Measurements from ENCODE around the gene LY6G5B. TPM values are rescaled to one million over a fixed set of nuclear protein-coding genes. Genes with fewer than 3 reads are reported as not detected.
"Not testable (repeated sequence)": the region's sequence is repeated elsewhere in the genome, so short reads cannot be mapped to it uniquely, and the experiment has no call there.

LY6G5B gene
- total RNA-seq, 3 donors from 2014 or later: 13.1 to 17.2 (median 15.5) TPM

- Histone ChIP-seq H3K4me1 (ENCODE audit: low read depth) (peaks cover 17% of the 10 kb centered on the region), H3K4me3 (no peak within 1 kb of the TSS), H3K36me3 (ENCODE audit: low read depth) (no peaks in the 10 kb centered on the region), H3K9me3 (no peaks in the 10 kb centered on the region)
- ATAC-seq: no peak
- intact Hi-C loops (cut with DNase I, micrococcal nuclease): no loop called here
- DNase-seq: no peak
- TF ChIP-seq CTCF (IDR thresholded peaks at IDR 0.05): no peak
Measured at GRCh38 chr6:31706599-31706998, 36.8 kb downstream of the LY6G5B start, which contains the start of gene LY6G6F. Gene LY6G6F (plus strand): TSS chr6:31706866. CDS start chr6:31706907, 41 bp downstream.

DNA sequence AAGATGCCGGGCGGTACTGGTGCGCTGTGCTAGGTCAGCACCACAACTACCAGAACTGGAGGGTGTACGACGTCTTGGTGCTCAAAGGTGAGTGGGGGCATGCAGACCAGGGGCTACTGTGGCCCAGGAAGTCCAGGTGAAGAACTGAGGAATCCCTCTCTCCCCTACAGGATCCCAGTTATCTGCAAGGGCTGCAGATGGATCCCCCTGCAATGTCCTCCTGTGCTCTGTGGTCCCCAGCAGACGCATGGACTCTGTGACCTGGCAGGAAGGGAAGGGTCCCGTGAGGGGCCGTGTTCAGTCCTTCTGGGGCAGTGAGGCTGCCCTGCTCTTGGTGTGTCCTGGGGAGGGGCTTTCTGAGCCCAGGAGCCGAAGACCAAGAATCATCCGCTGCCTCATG is 37.9 kb downstream of the LY6G5B start:
- Histone ChIP-seq H3K4me3 (no peak overlapping the region), H3K4me1 (ENCODE audit: low read depth) (peaks cover 12% of the 10 kb centered on the region), H3K36me3 (ENCODE audit: low read depth) (no peaks in the 10 kb centered on the region), H3K9me3 (no peaks in the 10 kb centered on the region)
- DNase-seq (no peak), ATAC-seq (no peak)
- TF ChIP-seq CTCF (IDR thresholded peaks at IDR 0.05): no peak
- intact Hi-C loops (cut with DNase I, micrococcal nuclease): no loop called here

DNA sequence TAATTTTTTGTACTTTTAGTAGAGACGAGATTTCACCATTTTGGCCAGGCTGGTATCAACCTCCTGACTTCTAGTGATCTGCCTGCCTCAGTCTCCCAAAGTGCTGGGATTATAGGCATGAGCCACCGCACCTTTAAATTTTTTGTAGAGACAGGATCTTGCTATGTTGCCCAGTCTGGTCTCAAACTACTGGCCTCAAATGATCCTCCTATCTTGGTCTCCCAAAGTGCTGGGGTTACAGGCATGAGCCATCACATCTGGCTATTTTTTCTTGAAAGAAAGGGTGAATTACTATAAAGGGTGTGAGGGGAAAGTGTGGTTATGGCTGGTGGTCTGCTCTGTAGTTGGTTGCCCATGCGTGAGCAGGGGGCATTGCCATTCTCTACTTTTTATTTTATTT is 38.4 kb downstream of the LY6G5B start:
- no peaks in the 10 kb centered on the region for H3K9me3 ChIP-seq
- no peak for DNase-seq
- intact Hi-C loops (cut with DNase I, micrococcal nuclease): no loop called here
- no peaks in the 10 kb centered on the region for H3K36me3 ChIP-seq (ENCODE audit: low read depth)
- no peak overlapping the region for H3K4me3 ChIP-seq
- no peak for TF ChIP-seq CTCF (IDR thresholded peaks at IDR 0.05)
- no peak for ATAC-seq
- H3K4me1 ChIP-seq (ENCODE audit: low read depth): peaks cover 12% of the 10 kb centered on the region

DNA sequence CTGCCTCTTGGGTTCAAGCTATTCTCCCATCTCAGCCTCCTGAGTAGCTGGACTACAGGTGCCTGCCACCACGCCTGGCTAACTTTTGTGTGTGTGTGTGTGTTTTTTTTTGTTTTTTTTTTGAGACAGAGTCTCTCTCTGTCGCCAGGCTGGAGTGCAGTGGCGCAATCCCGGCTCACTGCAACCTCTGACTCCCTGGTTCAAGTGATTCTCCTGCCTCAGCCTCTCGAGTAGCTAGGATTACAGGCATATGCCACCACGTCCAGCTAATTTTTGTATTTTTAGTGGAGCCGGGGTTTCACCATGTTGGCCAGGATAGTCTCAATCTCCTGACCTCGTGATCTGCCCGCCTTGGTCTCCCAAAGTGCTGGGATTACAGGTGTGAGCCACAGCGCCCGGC is 39.4 kb downstream of the LY6G5B start:
- ATAC-seq; intact Hi-C loops (cut with DNase I, micrococcal nuclease); H3K9me3 ChIP-seq; H3K4me3 ChIP-seq; H3K36me3 ChIP-seq (ENCODE audit: low read depth); DNase-seq: not testable (repeated sequence)
- peaks cover 13% of the 10 kb centered on the region for H3K4me1 ChIP-seq (ENCODE audit: low read depth)

DNA sequence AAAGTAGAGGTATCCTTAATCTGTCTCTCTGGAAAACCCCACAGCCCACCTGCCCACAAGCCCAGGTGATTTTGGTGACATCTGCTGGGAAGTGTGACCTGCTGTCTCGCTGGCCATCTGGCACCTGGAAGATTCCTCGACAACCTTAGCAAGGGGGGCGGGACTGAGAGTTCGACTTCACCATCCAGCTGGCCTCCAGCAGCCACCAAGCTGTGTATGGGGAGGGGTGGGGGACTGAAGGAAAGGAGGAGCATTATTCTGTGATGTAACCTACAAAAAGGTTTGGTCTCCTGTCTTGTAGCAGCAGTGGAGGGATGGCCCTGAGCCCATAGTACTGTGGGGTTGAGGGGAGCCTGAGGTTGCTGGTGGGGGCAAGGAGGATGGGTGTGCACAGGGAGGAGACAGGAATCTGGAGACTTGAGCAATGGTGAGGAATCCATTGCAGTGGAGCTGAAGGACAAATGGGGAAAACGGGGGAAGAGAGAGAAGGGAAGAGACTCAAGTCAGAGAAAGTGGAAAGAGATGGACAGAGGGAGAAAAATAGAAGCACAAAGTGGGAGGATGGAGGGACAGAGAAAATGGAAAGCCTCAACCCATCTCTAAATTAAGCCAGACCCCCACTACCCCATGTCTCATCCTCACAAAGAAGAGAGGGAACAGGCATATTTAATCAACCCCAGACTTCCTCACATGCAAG is 40.9 kb downstream of the LY6G5B start:
- peak; percentile 5 for ATAC-seq

More for the DNA sequence above, 40.9 kb downstream of the LY6G5B start:
- H3K4me3 ChIP-seq: no peak overlapping the region
- H3K9me3 ChIP-seq: no peaks in the 10 kb centered on the region
- H3K4me1 ChIP-seq (ENCODE audit: low read depth): peaks cover 17% of the 10 kb centered on the region
- H3K36me3 ChIP-seq (ENCODE audit: low read depth): no peaks in the 10 kb centered on the region
- TF ChIP-seq CTCF (IDR thresholded peaks at IDR 0.05): no peak
- intact Hi-C loops (cut with DNase I, micrococcal nuclease): no loop called here
- no peak for DNase-seq

Data from mucosa of descending colon (tissue), 3 donors.